Gastrocnemius medialis (tissue), 4 donors: Measurements from ENCODE around the gene MBNL1. TPM values are rescaled to one million over a fixed set of nuclear protein-coding genes. Genes with fewer than 3 reads are reported as not detected.
A peak's percentile ranks its signal among the peaks of the same experiment; 100 is the strongest.

Experiments
- ATAC-seq, 2 donors: fragments of 150-250 bp; one replicate each; pipeline ENCODE4 v1.9.1; 2016
- DNase-seq, 2 donors: peaks; one replicate each; pipeline ENCODE4 v3.0.0-alpha.2; 2019
- H3K27ac ChIP-seq, 4 donors: fragments of 200-600 bp; sonication (generic); 1 replicate in 1 of 4; 2 replicates in 3 of 4; pipeline ENCODE4 v1.5.1; 2016 to 2018; ENCODE audit warnings: mild to moderate bottlenecking in 2 of 4, moderate library complexity in 1 of 4
- H3K27me3 ChIP-seq, 3 donors: fragments of 200-600 bp; sonication (generic) in 2 of 3; 1 replicate in 1 of 3; 2 replicates in 2 of 3; pipeline versions ENCODE4 v1.5.1 to v1.6.0; 2016 to 2019; ENCODE audit warnings: mild to moderate bottlenecking in 1 of 3, moderate library complexity in 1 of 3
- H3K36me3 ChIP-seq, 2 donors: fragments of 200-600 bp; sonication (generic) in 1 of 2; one replicate each; pipeline ENCODE4 v1.5.1; 2017 to 2018
- H3K4me1 ChIP-seq, 2 donors: fragments of 200-600 bp; sonication (generic) in 1 of 2; one replicate each; pipeline ENCODE4 v1.5.1; 2016 to 2017; ENCODE audit warnings: mild to moderate bottlenecking in 2 of 2
- H3K4me3 ChIP-seq, 4 donors: fragments of 200-600 bp; sonication (generic) in 3 of 4; 1 replicate in 1 of 4; 2 replicates in 3 of 4; pipeline ENCODE4 v1.5.1; 2016 to 2019; ENCODE audit warnings: mild to moderate bottlenecking in 2 of 4
- H3K9me3 ChIP-seq, 3 donors: fragments of 200-600 bp; sonication (generic) in 2 of 3; 1 replicate in 1 of 3; 2 replicates in 2 of 3; pipeline ENCODE4 v1.5.1; 2016 to 2019
- POLR2A ChIP-seq, 2 donors: fragments of 450-650 bp; IDR thresholded peaks; one replicate each; pipeline ENCODE4 v1.6.1; 2017; ENCODE audit warnings: antibody characterized with exemption in 2 of 2, mild to moderate bottlenecking in 2 of 2, moderate library complexity in 2 of 2
- in situ Hi-C, 4 donors: fragments of 200-750 bp; cut with MboI; loops; one replicate each; pipeline versions ENCODE4 v1.15.0 to v1.8.0; 2017; ENCODE audit warnings: low sequenced_read_pairs in 4 of 4
- intact Hi-C: fragments of 100-400 bp; cut with DNase I; formaldehyde crosslinking; loops from one replicate; pipeline ENCODE4 v1.15.1; 2023; ENCODE audit warnings: low total_unique reads
- total RNA-seq, 4 donors: library from RNA; depleted of rRNA; stranded (reverse); fragments of >200 nt; gene quantifications; one replicate each; pipeline versions ENCODE4 v1.1.0 to v1.2.3, GENCODE V29; 2016
- TF ChIP-seq, protein P1 (sequence below), 5 experiments: fragments of 450-650 bp in 3 of 5; fragments of 200-600 bp in 2 of 5; sonication (generic) in 2 of 5; IDR thresholded peaks in 4 of 5; conservative IDR thresholded peaks in 1 of 5; 1 replicate in 4 of 5; 2 replicates in 1 of 5; pipeline ENCODE4 v1.5.1; 2016 to 2019; ENCODE audit warnings: antibody characterized with exemption in 5 of 5, mild to moderate bottlenecking in 3 of 5, moderate library complexity in 3 of 5

The MBNL1 gene
- total RNA-seq, 4 donors from 2014 or later = 519 to 597 (median 557) TPM

DNA sequence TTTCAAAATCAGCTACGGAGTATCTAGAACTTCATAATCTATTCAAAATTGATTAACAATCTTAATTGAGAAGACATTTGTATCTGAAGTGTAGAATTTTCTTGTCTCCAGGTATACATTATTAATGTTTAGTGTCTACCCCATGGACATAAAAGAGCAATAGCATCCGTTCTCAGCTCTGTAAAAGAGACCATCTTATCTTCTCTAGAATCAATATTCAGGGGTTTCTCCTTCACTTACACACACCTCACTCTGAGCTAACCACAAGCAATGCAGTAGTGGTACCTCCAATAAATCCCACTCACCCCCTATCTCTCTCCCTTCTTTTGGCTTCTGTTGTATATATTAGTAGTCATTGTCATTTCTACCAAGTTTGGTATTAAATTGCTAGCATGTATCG lies 16.2 kb downstream of the MBNL1 start:
- no peaks in the 10 kb centered on the region for H3K27me3 ChIP-seq
- no peaks in the 10 kb centered on the region for H3K9me3 ChIP-seq
- H3K4me3 ChIP-seq = peak overlapping the region in 1 of 4 donors; percentile 1
- peaks cover 93 to 95% of the 10 kb centered on the region in 2 donors for H3K4me1 ChIP-seq
- TF ChIP-seq, protein P1, sequence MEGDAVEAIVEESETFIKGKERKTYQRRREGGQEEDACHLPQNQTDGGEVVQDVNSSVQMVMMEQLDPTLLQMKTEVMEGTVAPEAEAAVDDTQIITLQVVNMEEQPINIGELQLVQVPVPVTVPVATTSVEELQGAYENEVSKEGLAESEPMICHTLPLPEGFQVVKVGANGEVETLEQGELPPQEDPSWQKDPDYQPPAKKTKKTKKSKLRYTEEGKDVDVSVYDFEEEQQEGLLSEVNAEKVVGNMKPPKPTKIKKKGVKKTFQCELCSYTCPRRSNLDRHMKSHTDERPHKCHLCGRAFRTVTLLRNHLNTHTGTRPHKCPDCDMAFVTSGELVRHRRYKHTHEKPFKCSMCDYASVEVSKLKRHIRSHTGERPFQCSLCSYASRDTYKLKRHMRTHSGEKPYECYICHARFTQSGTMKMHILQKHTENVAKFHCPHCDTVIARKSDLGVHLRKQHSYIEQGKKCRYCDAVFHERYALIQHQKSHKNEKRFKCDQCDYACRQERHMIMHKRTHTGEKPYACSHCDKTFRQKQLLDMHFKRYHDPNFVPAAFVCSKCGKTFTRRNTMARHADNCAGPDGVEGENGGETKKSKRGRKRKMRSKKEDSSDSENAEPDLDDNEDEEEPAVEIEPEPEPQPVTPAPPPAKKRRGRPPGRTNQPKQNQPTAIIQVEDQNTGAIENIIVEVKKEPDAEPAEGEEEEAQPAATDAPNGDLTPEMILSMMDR (IDR thresholded peaks at IDR 0.05 in 4 of 5, conservative IDR thresholded peaks at IDR 0.05 in 1 of 5) = no peak
- TF ChIP-seq POLR2A (IDR thresholded peaks at IDR 0.05) = no peak
- no peaks in the 10 kb centered on the region for H3K36me3 ChIP-seq
- no peak for DNase-seq
- in situ Hi-C loops (no loop called here), intact Hi-C loops (no loop called here)
- H3K27ac ChIP-seq = peak overlapping the region; percentile 96 to 99 (median 97)
- ATAC-seq = no peak

DNA sequence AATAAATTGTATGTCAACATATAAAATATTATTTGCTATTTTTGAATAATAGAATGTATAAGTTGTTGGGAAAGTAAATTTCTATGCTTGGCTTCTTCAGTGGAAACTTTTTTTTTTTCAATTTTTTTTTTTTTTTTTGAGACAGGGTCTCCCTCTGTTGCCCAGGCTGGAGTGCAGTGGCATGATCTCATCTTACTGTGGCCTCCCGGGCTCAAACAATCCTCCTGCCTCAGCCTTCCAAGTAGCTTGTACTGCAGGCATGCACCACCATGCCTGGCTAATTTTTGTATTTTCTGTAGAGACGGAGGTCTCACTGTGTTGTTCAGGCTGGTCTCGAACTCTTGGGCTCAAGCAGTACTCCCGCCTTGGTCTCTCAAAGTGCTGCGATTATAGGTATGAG lies 16.8 kb downstream of the MBNL1 start:
- H3K4me1 ChIP-seq = peaks cover 93 to 95% of the 10 kb centered on the region in 2 donors
- no peak for ATAC-seq

DNA sequence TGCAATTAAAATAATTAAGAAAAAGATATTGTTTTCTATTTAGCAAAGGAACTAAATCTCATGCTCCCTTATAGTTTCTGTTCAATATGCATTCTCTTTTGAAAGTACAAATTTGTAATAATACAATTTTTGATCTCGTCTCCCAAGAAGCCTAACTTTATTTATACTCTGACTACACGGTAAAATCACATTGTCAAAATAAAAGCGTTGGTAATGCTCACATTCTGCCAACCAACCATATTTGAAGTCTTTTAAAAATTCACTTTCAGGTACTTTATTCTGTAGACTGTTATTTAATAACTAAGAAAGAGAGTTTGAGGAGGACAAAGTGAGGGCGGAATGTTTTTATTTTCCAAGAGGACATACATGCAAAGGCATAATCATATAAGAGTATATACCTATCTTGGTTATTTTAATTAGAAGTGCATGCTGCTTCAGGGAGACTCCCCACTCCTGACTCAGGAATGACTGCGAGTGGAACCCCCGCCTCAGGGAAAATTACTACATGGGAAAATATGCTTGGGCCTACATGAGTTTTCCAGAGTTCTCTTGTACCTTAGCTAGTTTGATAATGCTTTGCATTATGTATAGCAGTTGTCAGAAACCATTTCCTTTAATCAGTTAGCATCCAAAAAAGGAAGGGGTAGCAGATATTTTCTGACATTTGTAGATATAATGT lies 19.3 kb downstream of the MBNL1 start:
- Histone ChIP-seq H3K4me1 (peaks cover 93 to 94% of the 10 kb centered on the region in 2 donors), H3K9me3 (no peaks in the 10 kb centered on the region), H3K36me3 (no peaks in the 10 kb centered on the region), H3K27me3 (no peaks in the 10 kb centered on the region), H3K27ac (peak overlapping the region; percentile 29 to 92 (median 72)), H3K4me3 (peak overlapping the region; percentile 8 to 31 (median 17))
- DNase-seq (no peak), ATAC-seq (no peak)
- TF ChIP-seq POLR2A (IDR thresholded peaks at IDR 0.05) = no peak
- TF ChIP-seq, protein P1 (IDR thresholded peaks at IDR 0.05 in 4 of 5, conservative IDR thresholded peaks at IDR 0.05 in 1 of 5) = no peak
- intact Hi-C loops (no loop called here), in situ Hi-C loops (no loop called here)

More for the DNA sequence above, 16.8 kb downstream of the MBNL1 start:
- H3K9me3 ChIP-seq = no peaks in the 10 kb centered on the region
- intact Hi-C loops (no loop called here), in situ Hi-C loops (no loop called here)
- no peak for DNase-seq
- no peaks in the 10 kb centered on the region for H3K36me3 ChIP-seq
- TF ChIP-seq POLR2A (IDR thresholded peaks at IDR 0.05) = no peak
- TF ChIP-seq, protein P1 (IDR thresholded peaks at IDR 0.05 in 4 of 5, conservative IDR thresholded peaks at IDR 0.05 in 1 of 5) = no peak
- peak overlapping the region; percentile 34 to 99 (median 96) for H3K27ac ChIP-seq
- no peaks in the 10 kb centered on the region for H3K27me3 ChIP-seq
- H3K4me3 ChIP-seq = no peak overlapping the region

DNA sequence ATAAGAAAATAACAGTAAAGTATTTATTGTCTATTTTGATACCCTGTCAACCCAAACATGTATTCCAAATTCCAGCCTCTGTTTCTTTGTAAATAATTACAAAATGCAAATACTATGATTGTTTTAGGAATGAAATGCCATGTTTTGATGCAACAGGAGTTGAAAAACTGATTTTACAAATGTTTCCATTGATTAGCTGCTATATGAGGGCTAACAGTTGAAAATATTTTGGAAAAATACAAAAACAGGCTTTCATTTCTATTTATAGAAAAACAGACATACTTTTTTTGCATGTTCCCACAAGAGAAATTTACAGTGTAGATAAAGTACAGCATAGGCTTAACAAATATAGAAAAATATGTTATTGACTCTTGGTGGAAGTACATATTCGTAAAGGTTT lies 20.0 kb downstream of the MBNL1 start:
- no peaks in the 10 kb centered on the region for H3K27me3 ChIP-seq
- intact Hi-C loops = no loop called here
- in situ Hi-C loops = no loop called here
- TF ChIP-seq POLR2A (IDR thresholded peaks at IDR 0.05) = no peak
- TF ChIP-seq, protein P1 (IDR thresholded peaks at IDR 0.05 in 4 of 5, conservative IDR thresholded peaks at IDR 0.05 in 1 of 5) = no peak
- H3K36me3 ChIP-seq = no peaks in the 10 kb centered on the region
- no peaks in the 10 kb centered on the region for H3K9me3 ChIP-seq
- peak overlapping the region; percentile 29 to 92 (median 72) for H3K27ac ChIP-seq
- peak overlapping the region in 2 of 4 donors; percentile 8 to 26 for H3K4me3 ChIP-seq
- peaks cover 92 to 94% of the 10 kb centered on the region in 2 donors for H3K4me1 ChIP-seq
- ATAC-seq = no peak
- no peak for DNase-seq
